IPS DF 4.7 (cell line): ENCODE measurements around the gene STPG1.
A peak's percentile ranks its signal among the peaks of the same experiment; 100 is the strongest.

Experiments used
- DNase-seq: peaks from one replicate; pipeline ENCODE4 v3.0.0-alpha.2; 2013; ENCODE audit warnings: low spot score; ENCODE audit errors: extremely low read depth

STPG1 gene

DNA sequence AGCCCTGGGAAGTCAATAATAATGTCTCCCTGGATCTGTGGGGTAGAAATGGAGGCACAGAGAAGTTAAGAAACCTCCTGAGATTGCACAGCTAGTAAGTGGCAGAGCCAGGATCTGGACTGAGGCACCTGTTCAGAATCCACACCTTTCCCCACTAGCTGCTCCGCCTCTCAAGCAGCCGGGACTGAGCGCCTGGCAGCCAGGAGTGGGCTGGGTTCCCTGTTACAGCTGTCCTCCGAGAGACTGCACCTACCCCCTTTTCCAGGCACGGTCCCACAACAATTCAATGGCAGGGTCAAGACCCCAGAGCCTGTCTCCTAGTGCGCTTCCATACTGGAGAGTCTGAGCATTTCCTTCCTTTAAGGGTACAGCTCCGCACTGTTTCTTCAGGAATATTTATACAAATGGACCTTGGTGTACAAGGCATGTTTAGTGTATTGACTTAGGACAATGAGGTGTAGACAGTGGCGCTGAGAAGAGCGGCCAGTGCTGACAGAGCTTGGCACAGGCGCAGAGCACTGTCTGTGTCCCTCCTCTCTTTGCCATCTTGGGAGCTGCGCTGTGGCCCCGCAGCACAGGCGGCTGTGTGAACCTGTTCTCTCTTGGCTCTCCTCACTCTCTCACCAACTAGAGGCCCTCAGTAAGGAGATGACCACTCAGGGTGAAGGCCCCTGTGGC lies 70.0 kb downstream of the STPG1 start:
- no peak for DNase-seq

DNA sequence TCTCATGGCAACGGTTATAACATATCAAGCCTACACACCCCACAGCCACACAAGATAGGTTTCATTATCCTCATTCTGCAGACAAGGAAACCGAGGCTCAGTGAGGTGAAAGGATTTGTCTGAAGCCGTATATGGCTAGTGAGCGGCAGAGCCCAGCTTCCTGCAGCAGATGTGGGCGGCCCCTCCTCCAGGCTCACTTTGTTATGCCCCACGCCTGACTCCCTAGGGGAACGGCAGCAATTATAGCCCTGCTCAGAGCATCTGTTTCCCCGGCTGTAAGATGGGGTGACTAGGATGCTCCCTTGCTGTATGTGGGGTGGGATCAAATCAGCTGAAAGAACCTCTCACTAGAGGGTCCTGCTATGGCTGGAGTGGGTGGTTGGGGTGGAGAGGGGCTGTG lies 72.3 kb downstream of the STPG1 start:
- no peak for DNase-seq

- no peak for DNase-seq
These were observed 72.8 kb downstream of the STPG1 start for GRCh38 chr1:24340770-24341169.

- no peak for DNase-seq
These were observed 73.6 kb downstream of the STPG1 start for GRCh38 chr1:24339996-24340395.

GRCh38 chr1:24338447-24338846 lies 75.1 kb downstream of the STPG1 start:
- DNase-seq, result no peak

DNA sequence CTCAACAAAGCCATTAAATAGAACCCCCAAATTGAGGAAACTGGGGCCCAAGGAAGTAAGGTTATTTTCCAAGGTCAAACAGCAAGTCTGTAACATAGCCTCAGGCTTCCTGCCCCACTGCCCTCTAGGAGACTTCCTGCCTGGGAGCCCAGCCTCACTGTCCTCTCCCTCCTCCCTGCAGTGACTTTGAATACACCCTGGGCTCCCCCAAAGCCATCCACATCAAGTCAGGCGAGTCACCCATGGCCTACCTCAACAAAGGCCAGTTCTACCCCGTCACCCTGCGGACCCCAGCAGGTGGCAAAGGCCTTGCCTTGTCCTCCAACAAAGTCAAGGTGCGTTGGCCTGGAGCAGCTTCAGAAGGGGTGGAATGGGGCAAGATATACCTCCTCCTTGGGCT lies 76.1 kb downstream of the STPG1 start:
- no peak for DNase-seq

- no peak for DNase-seq
These were observed 77.5 kb downstream of the STPG1 start for GRCh38 chr1:24336075-24336474.

GRCh38 chr1:24331961-24332673 lies 81.5 kb downstream of the STPG1 start:
- no peak for DNase-seq

DNA sequence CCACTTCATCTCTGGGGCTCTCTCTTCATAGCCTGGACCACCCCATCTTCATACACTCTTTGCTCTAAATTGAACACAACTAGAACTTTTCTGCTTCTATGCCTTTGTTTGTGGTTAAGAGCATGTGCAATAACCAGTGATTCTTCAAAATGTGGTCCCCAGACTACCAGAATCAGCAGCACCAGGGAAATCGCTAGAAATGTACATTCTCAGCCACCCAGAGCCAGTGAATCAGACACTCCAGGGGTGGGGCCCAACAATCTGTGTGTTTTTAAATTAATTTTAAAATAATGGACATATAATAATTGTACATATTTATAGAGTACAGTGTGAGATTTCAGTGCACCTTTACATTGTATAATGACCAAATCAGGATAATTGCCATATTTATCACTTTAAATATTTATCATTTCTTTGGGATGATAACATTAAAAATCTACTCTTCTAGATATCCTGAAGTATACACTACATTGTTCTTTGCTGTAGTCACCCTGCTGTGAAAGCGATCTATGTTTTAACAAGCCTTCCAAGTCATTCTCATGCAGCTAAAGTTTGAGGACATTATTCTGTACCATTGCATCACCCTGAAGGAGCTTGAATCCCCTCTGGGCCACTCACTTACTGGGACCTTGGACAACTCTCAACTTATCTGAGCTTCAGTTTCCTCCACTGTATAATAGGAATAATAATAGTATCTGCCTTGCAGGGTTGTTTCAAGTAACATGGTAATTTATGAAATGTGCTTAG lies 83.6 kb downstream of the STPG1 start:
- no peak for DNase-seq

- no peak for DNase-seq
These were observed 84.3 kb downstream of the STPG1 start for GRCh38 chr1:24329331-24329730.

DNA sequence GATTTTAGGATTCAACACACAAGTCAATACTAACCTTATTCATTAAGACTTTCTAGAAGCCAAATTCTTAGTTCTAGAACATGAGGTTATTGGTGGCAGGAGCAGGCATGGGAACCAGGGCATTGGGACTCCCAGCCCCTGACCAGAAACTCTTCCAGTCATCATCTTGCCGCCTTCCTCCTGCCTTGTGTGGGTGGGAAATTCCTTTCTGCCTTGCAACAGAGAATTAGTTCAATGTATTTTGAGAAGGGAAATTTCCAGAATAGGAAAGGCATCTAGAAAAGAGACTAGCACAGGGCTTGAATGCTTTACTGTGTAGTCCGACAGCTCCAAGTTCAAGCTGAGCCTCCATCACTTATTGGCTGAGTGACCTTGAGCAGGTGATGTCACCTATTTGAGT lies 85.7 kb downstream of the STPG1 start:
- no peak for DNase-seq

GRCh38 chr1:24327486-24327885 lies 86.1 kb downstream of the STPG1 start:
- DNase-seq, result no peak

DNA sequence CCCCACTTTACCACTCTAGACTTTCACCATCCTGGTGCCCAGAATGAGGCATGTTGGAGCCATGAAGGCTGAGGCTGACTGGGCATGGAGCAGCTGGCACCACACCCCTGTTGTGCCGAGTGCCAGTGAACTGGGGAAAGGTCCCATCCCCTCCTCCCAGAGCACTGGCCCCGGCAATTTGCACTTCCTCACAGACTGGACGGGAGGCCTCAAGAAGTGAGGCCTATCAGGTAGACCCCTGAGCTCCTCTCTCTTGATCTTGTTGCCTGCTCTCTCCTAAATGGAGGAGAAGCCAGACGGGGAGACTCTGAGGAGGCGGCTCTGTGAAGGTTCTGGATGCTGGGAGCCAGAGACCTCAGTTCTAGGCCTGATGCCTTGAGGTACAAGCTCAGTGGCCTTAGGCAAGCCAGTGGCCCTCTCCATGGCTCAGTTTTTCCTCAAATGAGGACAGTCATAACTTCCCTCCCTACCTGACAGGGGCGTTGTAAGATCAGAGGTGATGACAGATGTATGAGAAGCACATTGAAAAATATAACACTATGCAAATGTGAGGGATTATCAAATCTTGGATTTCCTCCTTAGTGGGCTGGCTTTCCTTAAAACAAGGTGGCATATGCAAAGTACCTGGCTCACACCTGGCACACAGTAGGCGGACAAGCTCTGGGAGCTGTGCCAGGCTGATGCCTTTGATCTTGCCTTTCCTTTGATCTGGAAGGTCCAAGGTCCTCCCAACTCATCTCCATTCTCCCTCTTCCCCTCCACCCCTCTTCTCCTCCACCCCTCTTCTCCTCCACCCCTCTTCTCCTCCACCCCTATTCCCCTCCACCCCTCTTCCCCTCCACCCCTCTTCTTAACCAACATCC lies 87.8 kb downstream of the STPG1 start:
- DNase-seq, result no peak

GRCh38 chr1:24324903-24325302 lies 88.7 kb downstream of the STPG1 start:
- no peak for DNase-seq

DNA sequence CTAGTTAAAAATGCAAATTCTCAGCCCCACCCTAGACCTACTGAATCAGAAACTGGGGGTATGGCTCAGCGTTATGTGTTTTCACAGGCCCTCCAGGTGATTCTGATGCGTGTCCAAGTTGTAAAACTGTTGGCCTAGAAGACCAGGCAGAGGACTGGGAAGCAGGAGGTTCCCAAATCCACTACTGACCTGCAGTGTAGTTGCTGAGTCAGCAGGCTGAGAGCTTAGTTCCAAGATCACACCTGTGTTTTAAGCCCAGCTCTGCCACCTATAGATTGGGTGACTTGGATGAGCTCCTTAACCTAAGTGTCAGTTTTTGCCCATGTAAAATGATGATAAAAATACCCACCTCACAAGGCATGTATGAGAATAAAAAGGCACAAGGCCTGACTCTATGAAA lies 90.3 kb downstream of the STPG1 start:
- no peak for DNase-seq

GRCh38 chr1:24322470-24323177 lies 91.0 kb downstream of the STPG1 start:
- DNase-seq, result no peak

- no peak for DNase-seq
These were observed 91.7 kb downstream of the STPG1 start for GRCh38 chr1:24321697-24322469.

- DNase-seq, result no peak
These were observed 92.5 kb downstream of the STPG1 start for GRCh38 chr1:24321126-24321525.

GRCh38 chr1:24319962-24320361 lies 93.6 kb downstream of the STPG1 start:
- no peak for DNase-seq

GRCh38 chr1:24319312-24319863 lies 94.2 kb downstream of the STPG1 start, which contains the start of gene GRHL3:
GRHL3 (plus strand) TSS chr1:24319357; CDS start chr1:24319552, 195 bp downstream.
- DNase-seq, result peak; percentile 64
